Measurements from ENCODE around the gene GALNT2.

Gene GALNT2

DNA sequence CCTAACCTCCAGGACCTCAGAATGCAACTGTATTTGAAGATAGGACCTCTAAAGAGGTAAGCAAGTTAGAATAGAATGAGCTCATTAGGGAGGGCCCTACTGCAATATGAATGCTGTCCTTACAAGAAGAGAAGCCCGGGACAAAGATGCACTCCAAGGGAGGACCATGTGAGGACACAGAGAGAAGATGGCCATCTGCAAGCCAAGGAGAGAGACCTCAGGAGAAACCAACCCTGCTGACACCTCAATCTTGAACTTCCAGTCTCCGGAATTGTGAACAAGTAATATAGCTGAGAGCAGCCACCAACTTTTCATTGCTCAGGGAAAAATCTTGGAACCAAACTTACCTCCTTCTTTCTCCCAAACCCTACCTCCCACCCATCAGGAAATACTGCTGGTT, 15.0 kb upstream of the GALNT2 start:
- DNase-seq: no peak

DNA sequence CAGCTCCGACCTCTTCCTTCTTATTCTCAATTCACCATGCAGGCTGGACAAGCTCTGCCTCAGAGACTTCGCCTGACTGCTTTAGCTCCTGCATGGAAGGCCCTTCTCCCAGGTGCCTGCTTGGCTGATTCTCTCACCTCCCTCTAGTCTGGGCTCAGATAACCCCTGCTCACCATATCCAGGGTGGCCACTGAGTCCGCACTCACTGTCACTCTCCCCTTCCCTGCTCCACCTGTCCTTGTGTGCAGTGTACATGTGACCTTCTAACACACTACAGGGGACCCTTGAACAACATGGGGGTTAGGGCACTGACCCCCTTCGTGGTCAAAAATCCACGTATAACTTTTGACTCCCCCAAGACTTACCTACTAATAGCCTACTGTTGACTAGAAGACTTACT, 14.4 kb upstream of the GALNT2 start:
- no peak for DNase-seq

DNA sequence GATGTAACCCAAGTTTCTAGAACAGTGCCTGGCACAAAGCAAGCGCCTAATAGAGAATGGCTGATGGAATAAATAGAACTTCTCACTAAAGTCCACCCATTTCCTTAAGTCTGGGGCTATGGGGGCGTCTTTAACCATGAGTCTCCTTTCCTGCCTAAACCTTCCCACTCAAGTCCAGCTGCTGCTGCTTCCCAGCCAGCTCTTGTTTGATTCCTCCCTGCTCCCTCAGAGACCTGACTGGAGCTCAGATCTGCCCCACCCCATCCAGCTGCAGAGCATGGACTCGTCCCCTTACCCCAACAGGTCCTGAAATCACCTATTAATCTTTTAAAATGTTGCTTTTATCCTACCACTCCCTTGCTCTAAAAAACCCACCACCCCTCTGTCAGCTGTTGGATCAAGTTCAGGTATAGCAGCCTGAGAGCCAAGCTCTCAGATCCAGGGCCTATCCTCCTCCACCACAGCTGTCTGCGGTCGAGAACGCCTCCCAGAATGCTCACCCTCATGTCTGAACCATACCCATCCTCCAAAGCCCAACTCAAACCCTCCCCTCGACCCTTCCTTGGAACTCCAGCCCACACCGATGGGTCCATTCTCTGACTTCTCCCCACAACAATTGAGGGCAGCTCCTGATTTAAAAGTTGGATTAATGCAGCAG, 12.8 kb upstream of the GALNT2 start:
- DNase-seq: no peak

- DNase-seq: no peak
Measured at GRCh38 chr1:230056098-230056497, 10.9 kb upstream of the GALNT2 start.

- no peak for DNase-seq
Measured at GRCh38 chr1:230057100-230057499, 9.9 kb upstream of the GALNT2 start.

- no peak for DNase-seq
Measured at GRCh38 chr1:230057681-230058565, 9.1 kb upstream of the GALNT2 start.

DNA sequence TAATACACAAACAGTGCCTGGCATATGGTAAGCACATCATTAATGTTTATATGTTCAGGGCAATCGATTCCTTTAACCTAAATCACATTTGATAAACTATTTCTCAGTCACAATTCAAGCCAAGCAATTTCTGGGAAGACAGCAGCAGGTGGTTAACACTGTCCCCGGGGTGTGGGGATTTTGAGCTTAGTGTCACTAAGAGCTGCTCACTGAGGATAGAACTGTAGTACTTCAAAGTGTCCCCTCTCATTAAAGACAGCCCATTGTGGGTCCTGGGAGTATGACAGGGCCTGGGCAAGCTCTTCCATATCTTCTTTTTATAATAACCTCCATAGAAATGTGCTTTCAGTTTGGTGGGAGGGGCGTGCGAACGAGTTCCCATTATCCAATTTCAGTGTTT, 8.4 kb upstream of the GALNT2 start:
- no peak for DNase-seq

GRCh38 chr1:230061801-230062200, 5.2 kb upstream of the GALNT2 start:
- no peak for DNase-seq

DNA sequence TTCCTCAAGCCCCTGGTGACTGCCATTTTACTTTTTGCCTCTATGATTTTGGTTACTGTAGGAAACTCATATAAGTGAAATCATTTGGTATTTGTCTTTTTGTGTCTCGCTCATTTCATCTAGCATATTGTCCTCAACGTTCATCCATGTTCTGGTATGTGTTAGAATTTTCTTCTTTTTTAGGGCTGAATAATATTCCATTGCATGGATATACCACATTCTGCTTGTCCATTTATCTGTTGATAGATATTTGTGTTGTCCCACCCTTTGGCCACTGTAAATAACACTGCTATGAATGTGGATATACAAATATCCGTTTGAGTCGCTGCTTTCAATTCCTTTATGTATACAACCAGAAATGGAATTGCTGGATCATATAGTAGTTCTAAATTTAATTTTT, 4.5 kb upstream of the GALNT2 start:
- DNase-seq: no peak

- DNase-seq: no peak
Measured at GRCh38 chr1:230064283-230064682, 2.8 kb upstream of the GALNT2 start.

- DNase-seq: no peak
Measured at GRCh38 chr1:230065161-230065560, 1.9 kb upstream of the GALNT2 start.

- DNase-seq: no peak
Measured at GRCh38 chr1:230065571-230065970, 1.5 kb upstream of the GALNT2 start.

- no peak for DNase-seq
Measured at GRCh38 chr1:230066031-230066430, 1.0 kb upstream of the GALNT2 start.

GRCh38 chr1:230067419-230067870, 407 bp downstream of the GALNT2 start:
- DNase-seq: no peak

- no peak for DNase-seq
Measured at GRCh38 chr1:230067871-230068620, 1.0 kb downstream of the GALNT2 start.

DNA sequence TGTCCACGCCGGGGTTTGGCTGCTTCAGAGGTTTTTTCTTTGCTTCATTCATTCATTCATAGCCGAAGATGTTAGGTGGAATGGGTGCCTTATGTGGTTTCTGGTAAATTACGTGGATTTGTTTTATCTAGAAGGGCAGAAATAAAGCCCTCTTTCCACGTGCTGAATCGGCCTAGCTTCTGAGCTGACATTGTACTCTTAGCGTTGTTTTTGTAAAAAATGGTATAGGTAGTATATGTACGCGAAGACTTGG, 1.5 kb downstream of the GALNT2 start:
- no peak for DNase-seq

DNA sequence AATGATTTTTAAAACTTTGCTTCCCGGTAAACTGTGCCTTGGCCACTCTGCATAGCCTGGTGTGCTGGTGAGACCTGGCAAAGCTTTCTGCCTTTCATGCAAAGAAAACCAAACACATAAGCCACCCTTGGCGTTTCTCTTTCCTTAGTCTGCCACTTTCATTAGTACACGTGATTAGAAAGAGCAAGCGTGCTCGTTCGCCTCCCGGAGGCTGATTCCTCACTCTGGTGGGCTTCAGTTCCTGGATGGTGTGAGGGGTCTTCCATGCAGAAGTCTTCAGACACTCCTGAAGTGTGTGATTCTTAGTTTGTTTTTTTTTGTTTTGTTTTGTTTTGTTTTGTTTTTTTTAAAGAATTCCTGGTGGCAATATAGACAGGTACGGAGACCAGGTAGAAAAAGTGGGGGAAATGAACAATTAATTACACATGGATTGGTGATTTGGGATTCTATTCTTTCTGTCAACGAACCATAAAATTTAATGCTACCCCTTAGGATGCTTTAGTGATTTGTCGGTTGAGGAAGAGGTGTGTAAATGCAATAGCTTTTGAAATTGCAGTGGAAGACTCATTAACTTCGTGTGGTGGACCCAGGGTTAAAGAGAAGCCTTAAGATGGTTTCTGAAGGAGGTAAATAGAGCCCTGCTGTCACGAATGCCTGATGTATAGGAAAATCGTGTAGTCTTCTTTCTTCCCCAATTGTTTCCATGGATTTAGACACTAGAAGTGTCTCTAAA, 2.1 kb downstream of the GALNT2 start:
- no peak for DNase-seq

DNA sequence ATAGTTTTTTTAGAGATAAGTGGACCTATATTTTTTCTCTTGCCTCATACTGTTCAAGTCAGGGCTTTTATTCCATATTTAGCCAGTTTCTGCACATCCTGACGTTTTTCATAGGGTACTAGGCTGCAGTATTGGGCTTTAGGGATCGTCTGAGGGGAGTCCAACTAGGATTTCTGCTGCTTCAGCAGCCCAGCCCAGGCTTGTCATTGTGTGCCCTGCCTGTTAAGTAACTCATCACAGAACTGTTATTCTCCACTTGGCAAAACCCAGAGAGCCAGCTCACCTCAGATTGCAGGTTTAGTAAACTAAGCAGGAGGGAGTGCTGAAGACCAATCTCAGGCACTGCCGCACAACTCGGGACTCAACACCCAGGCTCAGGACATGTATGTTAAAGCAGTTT, 2.8 kb downstream of the GALNT2 start:
- no peak for DNase-seq

- no peak for DNase-seq
Measured at GRCh38 chr1:230070321-230071208, 3.5 kb downstream of the GALNT2 start.

DNA sequence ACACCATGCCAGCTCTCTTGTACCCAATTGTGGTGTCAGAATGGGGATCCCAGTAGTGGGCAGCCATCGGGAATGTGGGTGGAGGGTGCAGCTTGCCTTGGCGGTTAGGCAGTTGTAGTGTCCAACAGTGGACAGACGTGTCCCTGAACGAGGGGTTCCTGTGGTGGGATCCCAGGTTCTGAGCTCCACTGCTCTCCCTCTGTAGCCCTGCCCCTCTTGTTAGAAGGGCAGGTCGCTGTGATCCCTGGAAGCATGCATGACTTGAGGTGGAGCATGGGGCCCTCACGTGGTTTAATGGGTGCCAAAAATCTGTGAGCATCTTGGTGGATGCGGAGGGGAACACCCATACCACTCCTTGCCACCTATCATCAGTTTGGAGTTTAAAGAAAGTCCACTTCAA, 4.3 kb downstream of the GALNT2 start:
- DNase-seq: no peak

DNA sequence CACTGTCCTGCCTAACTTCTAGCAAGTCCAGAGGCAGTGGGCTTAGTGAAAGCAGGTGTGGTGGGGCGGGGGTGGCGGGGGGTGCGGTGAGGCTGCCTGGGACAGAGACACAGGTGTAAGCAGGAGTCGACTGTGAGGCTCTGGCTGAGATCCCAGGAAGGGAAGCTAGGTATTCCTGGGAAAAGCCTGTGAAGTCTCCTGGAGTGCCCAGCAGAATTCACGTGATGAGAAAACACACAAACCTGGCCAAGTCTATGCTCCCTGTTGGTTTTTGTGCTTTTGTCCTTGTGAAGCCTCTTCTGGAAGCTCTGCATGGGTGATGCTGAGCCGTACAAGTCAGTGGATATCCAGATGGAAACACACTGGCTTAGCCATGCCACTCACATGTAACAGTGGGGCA, 5.3 kb downstream of the GALNT2 start:
- no peak for DNase-seq

DNA sequence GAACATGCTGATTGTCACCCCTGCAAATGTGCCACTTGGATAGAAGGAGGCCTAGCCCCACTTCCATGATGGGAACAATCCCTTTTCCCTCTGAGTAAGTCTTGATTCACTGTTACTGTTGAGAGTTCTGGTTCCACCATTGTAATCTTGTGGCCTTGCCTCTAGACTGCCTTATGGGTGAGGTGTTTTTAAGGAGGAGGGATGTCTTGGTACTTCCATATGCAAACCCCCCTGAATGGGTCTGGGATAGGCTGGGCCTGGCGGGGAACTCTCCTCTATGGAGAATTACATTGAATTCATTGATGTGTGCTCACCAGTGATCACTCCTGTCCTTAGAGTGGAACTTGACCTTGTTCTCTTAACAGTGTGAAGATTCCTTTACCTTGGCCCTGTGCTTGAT, 5.8 kb downstream of the GALNT2 start:
- no peak for DNase-seq

All from NCI-H1436 treated with DMSO at 0.1 percent for 48 hours (cell line).